Gastrocnemius medialis (tissue), 4 donors: ENCODE measurements around the gene DEPDC7.

Experiments used
- CTCF ChIP-seq, 5 experiments: fragments of 450-650 bp in 3 of 5; fragments of 200-600 bp in 2 of 5; sonication (generic) in 2 of 5; IDR thresholded peaks in 4 of 5; conservative IDR thresholded peaks in 1 of 5; 1 replicate in 4 of 5; 2 replicates in 1 of 5; pipeline ENCODE4 v1.5.1; 2016 to 2019; ENCODE audit warnings: antibody characterized with exemption in 5 of 5, mild to moderate bottlenecking in 3 of 5, moderate library complexity in 3 of 5
- POLR2A ChIP-seq, 2 donors: fragments of 450-650 bp; IDR thresholded peaks; one replicate each; pipeline ENCODE4 v1.6.1; 2017; ENCODE audit warnings: antibody characterized with exemption in 2 of 2, mild to moderate bottlenecking in 2 of 2, moderate library complexity in 2 of 2

DNA sequence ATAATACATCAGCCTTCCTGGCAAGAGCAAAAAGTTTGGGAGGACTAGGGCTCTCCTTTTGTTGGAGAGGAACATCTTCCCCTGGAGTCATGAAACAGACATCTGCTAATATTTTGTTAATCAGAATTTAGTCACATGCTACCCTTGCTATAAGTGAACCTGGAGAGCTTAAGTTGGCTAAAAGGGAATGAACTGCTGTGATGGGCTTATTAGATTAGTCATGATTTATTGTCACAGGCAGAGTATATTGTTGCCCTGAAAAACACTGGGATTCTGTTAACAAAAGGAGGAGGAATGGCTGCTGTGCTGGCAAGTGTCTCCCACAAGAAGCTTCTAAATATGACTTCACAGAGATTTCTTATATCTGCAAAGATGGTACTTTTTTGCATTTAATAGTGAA, 39.7 kb downstream of the DEPDC7 start:
- TF ChIP-seq CTCF (IDR thresholded peaks at IDR 0.05 in 4 of 5, conservative IDR thresholded peaks at IDR 0.05 in 1 of 5) (no peak), POLR2A (IDR thresholded peaks at IDR 0.05) (no peak)
